ENCODE data around the gene FIG4.
"Not testable (repeated sequence)": the region's sequence is repeated elsewhere in the genome, so short reads cannot be mapped to it uniquely, and the experiment has no call there.

The FIG4 gene

DNA sequence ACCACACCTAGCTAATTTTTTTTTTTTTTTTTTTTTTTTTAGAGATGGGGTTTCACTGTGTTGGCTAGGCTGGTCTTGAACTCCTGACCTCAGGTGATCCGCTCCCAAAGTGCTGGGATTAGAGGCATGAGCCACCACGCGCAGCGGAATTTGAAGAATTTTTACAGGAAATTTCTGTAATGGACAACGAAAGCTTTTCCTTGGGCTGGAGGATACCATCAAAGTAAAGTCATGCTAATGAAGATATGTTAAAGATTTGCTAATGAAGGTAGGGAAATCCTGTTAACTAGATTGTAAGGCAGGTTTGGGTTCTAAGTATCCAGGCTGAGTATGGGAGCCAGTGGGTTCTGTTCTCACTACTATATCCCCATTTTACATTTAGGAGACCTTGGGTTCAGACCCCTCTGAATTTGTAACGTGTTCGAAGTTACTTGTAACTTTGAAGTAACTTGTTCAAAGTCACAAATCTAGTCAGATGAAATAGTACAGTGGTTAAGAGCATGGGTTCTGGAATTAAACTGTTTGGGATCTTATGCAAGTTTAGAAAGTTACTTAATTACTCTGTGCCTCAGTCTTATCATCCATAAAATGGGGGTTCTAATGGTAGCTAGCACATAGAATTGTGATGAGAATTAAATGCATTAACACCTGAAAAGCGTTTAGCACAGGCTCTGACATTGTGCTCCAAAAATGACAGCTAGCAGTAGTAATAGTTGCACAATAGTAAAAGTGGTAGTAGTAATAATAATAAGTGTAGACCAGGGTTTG is 163.6 kb downstream of the FIG4 start:
- DNase-seq (ENCODE audit: low read depth): no peak

DNA sequence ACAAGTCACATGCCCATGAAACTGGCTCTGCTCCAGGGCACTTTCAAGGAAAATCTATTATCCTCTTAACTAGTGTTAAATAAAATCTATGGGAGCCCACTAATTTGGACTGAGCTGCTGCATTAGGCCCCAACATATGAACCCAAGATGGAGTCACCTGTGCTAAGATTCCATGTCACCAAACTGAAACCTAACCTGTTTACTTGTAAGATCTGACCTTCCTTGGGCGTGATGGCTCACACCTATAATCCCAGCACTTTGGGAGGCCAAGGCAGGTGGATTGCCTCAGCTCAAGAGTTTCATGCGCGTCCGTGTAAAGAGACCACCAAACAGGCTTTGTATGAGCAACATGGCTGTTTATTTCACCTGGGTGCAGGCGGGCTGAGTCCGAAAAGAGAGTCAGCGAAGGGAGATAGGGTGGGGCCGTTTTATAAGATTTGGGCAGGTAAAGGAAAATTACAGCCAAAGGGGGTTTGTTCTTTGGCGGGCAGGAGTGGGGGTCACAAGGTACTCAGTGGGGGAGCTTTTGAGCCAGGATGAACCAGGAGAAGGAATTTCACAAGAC is 164.5 kb downstream of the FIG4 start:
- DNase-seq (ENCODE audit: low read depth): not testable (repeated sequence)

DNA sequence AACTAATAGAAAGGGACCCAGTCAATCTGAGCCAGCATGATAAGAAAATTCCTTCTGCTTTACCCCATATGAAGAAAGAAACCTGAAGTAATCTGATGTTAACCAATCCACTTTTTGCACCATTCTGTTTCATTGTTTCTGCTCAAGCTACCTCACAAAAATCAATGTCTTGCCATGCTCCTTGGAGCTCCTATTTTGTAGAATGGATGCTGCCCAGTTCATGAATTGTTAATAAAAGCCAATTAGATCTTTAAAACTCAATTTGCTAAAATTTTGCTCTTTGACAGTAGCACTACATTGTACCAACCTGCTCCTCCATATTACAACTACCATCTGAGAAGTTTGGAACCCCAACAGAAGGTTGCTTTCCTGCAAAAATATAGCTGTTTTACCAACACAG is 170.8 kb downstream of the FIG4 start:
- DNase-seq (ENCODE audit: low read depth): no peak

DNA sequence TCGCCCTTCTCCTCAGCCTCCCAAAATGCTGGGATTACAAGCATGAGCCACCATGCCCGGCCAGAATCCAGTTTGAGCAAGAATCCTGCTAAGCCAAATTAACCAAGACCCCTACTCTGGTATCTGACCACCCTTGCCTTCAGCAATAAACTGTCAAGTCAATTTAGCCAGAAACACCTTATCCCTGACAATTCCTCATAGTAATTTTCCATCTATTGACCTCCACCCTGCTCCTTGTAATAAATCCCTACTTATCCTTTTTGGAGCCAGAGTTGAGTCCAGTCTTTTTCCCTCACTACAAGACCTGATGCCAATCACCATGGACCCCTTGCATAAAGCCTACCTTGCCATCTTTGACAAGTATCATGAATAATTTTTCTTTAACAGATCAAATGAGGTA is 173.0 kb downstream of the FIG4 start:
- DNase-seq (ENCODE audit: low read depth): no peak

DNA sequence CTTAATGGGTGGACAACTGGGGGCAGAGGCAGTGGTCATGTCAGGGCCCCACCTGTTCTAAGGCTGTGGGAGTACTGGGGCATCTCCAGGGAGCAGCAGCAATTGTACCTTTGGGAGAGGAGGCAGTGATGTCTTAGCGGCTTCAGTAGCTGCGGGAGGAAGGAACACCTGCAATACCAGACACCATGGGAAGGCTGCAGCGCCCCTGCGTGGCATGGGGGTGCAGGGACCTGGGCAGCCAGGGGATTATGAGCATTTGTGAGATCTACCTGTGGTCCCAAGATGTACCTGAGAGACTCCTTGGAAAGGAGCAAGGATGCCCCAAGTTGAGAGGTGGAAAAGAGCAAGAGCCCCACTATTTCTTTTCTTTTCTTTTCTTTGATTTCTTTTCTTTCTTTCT is 174.9 kb downstream of the FIG4 start:
- no peak for DNase-seq (ENCODE audit: low read depth)

DNA sequence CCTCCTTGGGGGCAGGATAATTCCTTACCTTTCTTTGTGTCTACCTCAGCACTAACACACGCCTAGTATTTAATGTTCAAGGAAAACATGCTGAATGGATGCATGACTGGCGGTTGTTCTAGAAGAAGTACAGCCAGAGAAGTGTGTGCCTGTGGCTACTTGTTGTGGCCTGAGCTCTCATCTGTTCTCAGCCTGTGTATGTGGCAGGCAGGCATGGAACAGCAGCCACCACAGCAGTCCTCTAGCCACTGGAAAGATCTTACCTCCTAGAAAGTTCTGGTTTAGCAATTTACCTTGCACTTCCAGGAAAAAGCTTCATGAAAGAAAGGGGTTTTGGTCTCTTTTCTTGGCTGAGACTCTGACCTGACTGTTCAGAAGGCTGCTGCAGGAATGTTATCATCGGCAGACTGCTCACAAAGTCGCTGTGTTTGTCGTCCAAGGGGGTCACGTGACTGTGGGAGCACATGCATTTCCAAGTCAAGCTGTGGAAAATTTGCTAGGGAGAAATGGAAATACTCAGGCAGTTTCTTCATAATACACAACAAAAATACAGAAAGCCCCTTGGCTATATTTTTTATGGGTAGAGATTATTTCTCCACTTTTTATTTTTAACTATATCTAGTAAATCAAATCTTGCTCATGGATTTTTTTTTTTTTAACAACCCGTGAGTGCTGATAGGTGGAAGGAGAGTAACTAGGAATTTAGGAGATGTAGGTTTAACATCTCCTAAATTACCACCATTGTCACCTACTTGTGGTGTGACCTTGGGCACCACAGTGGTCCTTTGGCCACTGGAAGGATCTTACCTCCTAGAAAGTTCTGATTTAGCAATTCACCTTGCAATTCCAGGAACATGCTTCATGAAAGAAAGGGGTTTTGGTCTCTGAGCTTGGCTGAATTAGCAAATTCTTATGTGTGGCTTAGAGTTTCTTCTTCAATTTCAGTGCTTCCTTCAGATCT is 176.2 kb downstream of the FIG4 start:
- DNase-seq (ENCODE audit: low read depth): peak; percentile 2

DNA sequence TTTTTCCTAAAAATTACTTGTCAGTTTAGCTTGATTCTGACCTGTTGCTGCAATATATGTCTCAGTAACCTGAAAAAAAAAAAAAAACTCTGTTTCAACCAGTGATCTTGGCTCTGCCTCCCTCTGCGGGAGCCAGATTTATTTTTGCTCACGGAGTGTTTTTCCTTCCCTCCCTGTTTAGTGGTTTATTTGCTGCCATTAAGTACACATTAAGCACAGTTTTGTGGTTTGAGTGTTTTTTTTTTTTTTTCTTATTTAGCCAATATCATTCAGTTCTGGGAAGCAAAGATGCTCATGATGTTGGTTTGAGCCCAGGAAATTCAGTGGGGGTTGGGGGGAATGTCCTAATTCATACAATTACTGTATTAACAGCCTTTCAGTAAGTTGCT is 176.9 kb downstream of the FIG4 start:
- peak; percentile 1 for DNase-seq (ENCODE audit: low read depth)

DNA sequence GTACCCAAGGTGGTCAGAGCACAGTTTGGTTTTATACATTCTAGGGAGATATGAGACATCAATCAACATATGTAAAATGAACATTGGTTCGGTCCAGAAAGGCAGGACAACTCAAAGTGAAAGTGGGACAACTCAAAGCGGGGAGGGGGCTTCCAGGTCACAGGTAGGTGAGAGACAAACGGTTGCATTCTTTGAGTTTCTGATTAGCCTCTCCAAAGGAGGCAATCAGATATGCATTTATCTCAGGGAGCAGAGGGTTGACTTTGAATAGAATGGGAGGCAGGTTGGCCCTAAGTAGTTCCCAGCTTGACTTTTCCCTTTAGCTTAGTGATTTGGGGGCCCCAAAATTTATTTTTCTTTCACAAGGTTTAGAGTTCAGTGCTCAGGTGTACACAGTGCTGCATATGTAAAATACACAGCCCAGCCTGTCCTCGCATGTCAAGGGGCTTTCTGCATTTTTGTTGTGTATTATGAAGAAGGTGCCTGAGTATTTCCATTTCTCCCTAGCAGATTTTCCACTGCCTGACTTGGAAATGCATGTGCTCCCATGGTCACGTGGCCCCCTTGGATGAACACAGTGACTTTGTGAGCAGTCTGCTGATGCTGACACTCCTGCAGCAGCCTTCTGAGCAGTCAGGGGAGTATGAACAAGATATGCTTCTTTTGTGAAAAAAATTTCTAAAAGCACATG is 178.4 kb downstream of the FIG4 start:
- not testable (repeated sequence) for DNase-seq (ENCODE audit: low read depth)

DNA sequence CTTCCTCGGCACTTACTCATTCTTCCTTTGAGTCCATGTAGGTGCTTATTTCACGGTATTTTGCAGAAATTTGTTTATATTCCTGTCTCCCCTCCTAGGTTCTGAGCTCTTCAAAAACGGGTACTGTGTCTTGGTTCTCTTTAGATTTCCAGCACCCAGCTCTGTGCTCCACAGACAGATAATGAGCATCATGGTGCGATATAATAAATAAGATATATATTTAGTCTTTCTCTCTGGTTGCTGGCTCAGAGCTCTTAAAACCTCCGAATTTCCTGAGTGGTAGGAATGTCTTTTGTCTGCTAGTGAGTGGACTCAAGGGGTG is 179.0 kb downstream of the FIG4 start:
- DNase-seq (ENCODE audit: low read depth): no peak

DNA sequence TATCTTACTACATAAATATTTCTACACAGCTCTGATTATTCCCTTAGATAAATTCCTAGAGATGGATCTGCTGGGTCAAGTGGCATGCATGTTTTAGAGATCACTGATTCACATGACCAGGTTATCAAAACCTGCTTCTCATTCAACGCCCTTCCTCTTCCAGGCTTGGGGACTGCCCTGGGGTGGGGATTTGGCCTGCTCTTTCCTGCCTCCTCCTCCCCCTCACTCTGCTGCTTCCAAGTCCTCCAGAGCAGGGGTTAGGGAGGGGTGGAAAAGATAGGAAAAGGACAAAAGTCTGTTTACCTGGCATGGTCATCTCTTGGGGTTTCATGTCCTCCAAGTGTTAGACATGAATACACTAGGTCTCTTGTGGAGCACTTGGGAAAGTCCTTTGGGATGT is 181.5 kb downstream of the FIG4 start:
- DNase-seq (ENCODE audit: low read depth): no peak

DNA sequence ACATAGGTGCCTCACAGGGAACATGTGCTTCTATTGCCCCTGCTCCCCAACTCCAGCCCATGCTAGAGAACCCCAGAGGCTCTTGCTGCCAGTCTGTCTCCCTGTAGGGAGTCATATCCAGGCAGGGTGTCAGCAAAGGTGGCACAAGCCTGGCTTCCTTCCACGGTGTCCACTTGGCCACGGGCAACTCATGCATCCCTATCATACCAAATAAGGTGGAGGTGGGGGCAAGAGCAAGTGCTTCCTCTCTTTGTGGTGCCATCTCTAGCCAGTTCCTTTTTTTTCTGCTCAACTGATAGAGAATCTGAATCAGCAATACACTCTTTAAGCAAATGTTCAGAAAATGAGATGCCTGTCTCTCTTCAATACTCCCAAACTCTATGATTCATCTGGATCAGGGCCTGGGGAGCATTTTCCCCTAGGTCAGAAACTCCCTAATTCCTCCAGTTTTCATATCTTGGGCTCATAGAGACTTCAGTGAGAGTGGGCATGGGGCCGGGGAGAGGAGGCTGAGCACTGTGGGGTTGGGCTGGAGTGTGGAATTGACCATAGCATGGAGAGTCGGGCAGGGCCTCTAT is 182.0 kb downstream of the FIG4 start:
- DNase-seq (ENCODE audit: low read depth): no peak

DNA sequence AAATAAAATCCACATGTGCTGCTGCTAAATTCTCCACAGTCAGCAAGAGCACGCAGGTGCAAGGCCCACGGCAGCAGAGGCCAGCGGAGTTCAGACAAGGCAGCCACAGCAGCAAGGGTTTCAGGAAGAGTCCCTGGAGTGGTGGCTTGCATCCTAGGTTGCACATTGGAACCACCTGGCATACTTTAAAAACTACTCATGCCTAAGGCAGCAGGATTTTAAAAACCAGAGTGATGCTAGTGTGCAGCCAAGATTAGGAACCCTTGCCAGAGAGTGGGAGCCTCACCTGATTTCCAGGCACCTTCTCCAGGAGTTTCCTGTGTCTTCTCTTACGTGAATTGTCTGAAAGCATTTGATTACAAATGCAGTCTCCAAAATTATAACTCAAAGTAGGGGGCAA is 183.0 kb downstream of the FIG4 start:
- no peak for DNase-seq (ENCODE audit: low read depth)

DNA sequence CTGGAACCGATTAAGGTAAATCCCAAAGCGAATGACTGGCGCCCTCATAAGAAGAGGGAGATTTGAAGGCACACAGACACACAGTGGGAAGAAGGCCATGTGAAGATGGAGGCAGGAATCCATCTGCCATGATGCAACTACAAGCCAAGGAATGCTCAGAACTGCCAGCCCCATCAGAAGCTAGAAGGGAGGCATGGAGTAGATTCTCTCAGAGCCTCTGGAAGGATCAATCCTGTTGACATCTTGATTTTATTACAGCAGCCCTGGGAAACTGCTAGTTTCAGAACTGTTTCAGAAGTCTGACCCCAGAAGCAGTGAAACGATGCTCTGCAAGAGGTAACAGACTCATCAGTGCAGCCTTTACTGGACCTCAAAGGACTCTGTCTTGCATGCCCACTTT is 183.5 kb downstream of the FIG4 start:
- no peak for DNase-seq (ENCODE audit: low read depth)
